SW480 (cell line): Measurements from ENCODE around the gene CXCL16.
"Not testable (repeated sequence)": the region's sequence is repeated elsewhere in the genome, so short reads cannot be mapped to it uniquely, and the experiment has no call there.

ENCODE experiments used
- DNase-seq: peaks from one replicate; pipeline ENCODE4 v3.0.0-alpha.2; 2016; ENCODE audit warnings: low spot score

CXCL16 gene

GRCh38 chr17:4699401-4700056, 40.2 kb downstream of the CXCL16 start:
- DNase-seq: not testable (repeated sequence)

GRCh38 chr17:4696437-4696805, 43.3 kb downstream of the CXCL16 start:
- no peak for DNase-seq

GRCh38 chr17:4693416-4693815, 46.3 kb downstream of the CXCL16 start:
- DNase-seq: no peak

GRCh38 chr17:4691686-4692085, 48.0 kb downstream of the CXCL16 start:
- DNase-seq: no peak

GRCh38 chr17:4690745-4691144, 49.0 kb downstream of the CXCL16 start:
- no peak for DNase-seq

GRCh38 chr17:4689872-4690271, 49.9 kb downstream of the CXCL16 start:
- not testable (repeated sequence) for DNase-seq

GRCh38 chr17:4683739-4684138, 56.0 kb downstream of the CXCL16 start:
- DNase-seq: not testable (repeated sequence)
